T-helper 1 cell (primary cell): ENCODE results near the gene SIK2.
"Not testable (repeated sequence)": the region's sequence is repeated elsewhere in the genome, so short reads cannot be mapped to it uniquely, and the experiment has no call there.

Experiments
- DNase-seq, 5 donors: peaks; one replicate each; pipeline ENCODE4 v3.0.0-alpha.2; 2012 to 2020

The SIK2 gene

DNA sequence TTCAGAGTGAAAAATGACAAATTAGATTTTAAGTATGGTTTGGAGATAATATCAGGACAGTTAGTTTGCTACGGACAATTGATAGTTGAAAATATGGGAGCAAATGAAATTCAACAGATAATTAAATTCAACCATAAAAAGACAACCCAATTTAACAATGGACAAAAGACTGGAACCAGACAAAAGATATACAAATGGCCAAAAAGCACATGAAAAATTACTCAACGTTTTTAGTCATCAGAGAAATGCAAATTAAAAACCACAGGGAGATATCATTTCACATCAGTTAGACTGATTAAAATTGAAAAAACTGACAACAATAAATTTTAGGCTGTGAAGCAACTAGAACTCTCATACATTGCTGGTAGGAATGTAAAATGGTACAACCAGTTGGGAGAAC is 27.2 kb downstream of the SIK2 start:
- no peak for DNase-seq

GRCh38 chr11:111631024-111631665 is 28.9 kb downstream of the SIK2 start:
- DNase-seq, result no peak

GRCh38 chr11:111631666-111632039 is 29.4 kb downstream of the SIK2 start:
- DNase-seq, result peak in 1 of 5 donors; percentile 61

GRCh38 chr11:111632516-111633220 is 30.4 kb downstream of the SIK2 start:
- DNase-seq, result no peak

GRCh38 chr11:111633248-111633647 is 31.0 kb downstream of the SIK2 start:
- no peak for DNase-seq

GRCh38 chr11:111633756-111634362 is 31.6 kb downstream of the SIK2 start:
- DNase-seq, result peak in 1 of 5 donors; percentile 33

DNA sequence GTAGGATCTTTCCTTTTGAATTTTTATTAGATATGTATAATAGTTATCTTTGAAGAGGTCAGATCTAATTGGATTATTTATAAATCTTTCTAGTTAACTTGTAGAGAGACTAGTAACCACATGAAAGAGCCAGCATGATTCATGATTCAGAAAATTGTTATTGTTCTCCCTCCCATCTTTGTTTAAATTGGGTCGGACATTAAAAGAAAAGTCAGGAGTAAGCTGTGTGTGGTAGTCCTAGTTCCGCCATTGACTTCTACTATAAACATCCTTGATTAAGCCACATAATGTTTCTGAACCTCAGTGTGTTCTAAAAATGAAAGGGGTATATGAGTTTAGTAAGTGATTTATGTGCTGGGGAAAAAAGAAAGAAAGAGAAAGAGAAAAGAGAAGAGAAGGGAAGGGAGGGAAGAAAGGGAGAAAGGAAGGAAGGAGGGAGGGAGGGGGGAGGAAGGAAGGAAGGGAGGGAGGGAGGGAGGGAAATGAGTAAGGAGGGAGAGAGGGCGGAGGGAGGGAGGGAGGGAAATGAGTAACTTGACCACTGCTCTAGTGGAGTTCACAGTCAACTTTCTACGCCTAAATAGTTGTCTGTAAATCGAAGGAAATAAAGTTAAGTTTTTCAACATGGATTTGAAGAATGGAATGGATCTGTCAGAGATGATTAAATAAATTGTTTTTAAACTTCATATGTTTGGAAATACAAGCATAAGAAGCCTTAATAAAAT is 32.9 kb downstream of the SIK2 start:
- no peak for DNase-seq

DNA sequence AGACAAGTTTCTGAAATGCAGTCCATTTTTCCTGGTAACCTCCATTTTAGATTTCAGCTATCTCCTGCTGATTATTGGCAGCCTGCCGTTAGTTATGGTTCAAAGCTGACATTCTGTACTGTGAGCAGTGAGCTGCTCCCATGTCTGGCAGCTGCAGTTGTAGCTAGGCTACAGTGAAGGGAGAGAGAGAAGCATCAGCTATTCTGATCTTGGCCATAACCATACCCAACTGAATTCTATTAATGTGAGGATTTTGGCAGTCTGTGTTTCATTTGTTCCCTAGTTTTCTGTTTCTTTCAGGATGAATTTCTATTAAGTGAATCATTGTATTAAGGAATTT is 33.4 kb downstream of the SIK2 start:
- DNase-seq, result no peak

GRCh38 chr11:111637885-111638284 is 35.6 kb downstream of the SIK2 start:
- no peak for DNase-seq

- DNase-seq, result no peak
These were observed 37.1 kb downstream of the SIK2 start for GRCh38 chr11:111639226-111639925.

- no peak for DNase-seq
These were observed 39.2 kb downstream of the SIK2 start for GRCh38 chr11:111641339-111642015.

DNA sequence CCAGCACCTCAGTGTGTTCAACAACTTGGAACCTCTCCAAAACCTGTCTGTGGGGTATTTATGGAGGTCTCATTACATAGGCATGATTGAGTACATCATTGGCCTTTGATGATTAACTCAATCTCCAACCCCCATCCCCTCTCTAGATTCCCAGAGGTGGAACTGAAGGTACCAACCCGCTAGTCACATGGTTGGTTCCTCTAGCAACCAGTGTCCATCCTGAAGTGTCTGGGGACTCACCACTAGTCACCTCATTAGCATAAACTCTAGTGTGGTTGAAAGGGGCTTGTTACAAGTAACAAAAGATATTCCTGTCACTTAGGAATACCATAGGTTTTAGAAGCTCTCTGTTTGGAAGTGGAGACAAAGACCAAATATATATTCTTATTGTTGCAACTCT is 40.3 kb downstream of the SIK2 start:
- no peak for DNase-seq

DNA sequence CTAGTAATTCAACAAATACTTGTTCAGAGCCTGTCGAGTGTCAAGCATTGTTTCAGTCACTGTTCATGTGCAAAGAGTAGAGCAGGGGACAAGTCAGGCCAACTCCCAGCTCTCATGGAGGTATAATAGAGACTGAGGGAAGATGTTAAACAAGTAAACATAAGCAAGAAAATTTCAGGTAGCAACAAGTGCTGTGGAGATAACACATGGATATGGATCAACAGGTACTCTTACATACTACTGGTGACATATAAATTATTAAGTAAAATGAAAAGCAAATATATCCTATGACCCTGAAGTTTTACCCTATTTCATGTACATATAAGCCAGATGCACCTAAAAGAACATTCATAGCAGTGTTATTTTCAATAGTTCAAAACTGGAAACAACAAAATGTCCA is 42.7 kb downstream of the SIK2 start:
- DNase-seq, result no peak

DNA sequence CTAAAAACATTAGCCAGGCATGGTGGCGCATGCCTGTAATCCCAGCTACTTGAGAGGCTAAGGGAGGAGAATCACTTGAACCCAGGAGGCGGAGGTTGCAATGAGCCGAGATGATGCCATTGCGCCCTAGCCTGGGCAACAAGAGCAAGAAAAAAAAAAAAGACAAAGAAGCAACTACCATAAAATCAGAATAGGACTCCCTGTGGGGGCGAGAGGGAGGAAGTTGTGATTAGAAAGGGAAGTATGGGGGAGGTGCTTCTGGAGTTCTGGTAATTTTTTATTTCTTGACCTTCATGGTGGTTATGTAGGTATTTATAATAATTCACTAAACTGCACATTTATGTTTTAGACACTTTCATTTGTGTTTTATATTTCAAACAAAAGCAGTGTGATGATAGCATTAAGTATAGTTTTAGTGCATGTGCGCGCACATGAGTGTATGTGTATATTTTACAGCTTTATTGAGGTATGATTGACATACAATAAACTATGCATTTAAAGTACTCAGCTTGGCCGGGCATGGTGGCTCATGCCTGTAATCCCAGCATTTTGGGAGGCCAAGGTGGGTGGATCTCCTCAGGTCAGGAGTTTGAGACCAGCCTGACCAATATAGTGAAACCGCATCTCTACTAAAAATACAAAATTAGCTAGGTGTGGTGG is 43.5 kb downstream of the SIK2 start:
- DNase-seq, result no peak

DNA sequence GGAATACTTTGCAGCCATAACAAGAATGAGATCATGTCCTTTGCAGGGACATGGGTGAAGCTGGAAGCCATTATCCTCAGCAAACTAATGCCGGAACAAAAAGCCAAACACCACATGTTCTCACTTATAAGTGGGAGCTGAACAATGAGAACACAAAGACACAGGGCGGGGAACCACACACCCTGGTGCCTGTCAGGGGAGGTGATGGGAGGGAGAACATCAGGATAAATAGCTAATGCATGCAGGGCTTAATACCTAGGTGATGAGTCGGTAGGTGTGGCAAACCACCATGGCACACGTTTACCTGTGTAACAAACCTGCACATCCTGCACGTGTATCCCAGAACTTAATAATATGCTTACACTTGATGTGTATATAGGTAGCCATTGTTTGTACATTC is 49.1 kb downstream of the SIK2 start:
- DNase-seq, result not testable (repeated sequence)

- DNase-seq, result no peak
These were observed 49.9 kb downstream of the SIK2 start for GRCh38 chr11:111652184-111652583.

DNA sequence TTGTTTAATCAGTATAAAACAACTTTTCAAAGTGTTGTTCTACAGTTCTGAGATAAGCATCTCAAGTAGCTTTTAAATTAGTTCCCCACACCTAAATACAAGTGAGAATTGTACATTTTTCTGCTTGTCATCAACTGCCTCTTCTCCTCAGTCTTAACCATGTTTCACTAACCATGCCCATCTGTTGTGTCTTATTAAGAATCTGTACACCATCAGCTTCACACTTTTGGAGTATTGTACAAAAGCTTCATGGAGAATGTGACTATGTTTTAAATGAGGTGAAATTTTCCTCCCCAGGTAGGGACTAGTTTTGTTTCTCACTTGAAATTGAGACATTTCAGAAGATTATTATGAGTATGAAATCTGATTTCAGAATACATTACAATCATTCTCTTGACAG is 52.4 kb downstream of the SIK2 start:
- no peak for DNase-seq

DNA sequence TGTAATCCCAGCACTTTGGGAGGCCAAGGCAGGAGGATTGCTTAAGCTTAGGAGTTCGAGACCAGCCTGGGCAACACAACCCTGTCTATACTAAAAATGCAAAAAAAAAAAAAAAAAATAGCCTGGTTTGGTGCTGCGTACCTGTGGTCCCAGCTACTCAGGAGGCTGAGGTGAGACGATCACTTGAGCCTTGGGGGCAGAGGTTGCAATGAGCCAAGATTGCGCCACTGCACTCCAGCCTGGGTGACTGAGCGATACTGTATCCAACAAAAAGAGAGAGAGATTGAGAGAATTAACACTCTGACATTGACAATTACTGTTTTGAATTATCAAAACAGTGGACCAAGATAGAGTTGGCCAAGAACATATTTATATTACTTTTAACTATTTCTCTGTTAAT is 53.7 kb downstream of the SIK2 start:
- no peak for DNase-seq

DNA sequence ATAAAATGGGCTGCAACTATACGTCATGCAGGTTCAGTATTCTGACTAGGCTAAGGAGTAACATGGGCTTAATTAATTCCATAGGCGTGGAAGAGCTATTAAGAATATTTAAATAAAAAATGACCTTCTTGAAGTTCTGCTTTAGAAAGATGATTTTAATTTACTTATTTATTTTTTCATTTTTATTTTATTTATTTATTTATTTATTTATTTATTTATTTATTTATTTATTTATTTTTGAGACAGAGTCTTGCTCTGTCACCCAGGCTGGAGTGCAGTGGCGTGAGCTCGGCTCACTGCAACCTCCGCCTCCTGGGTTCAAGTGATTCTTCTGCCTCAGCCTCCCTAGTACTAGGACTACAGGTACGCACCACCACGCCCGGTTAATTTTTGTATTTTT is 55.7 kb downstream of the SIK2 start:
- not testable (repeated sequence) for DNase-seq

DNA sequence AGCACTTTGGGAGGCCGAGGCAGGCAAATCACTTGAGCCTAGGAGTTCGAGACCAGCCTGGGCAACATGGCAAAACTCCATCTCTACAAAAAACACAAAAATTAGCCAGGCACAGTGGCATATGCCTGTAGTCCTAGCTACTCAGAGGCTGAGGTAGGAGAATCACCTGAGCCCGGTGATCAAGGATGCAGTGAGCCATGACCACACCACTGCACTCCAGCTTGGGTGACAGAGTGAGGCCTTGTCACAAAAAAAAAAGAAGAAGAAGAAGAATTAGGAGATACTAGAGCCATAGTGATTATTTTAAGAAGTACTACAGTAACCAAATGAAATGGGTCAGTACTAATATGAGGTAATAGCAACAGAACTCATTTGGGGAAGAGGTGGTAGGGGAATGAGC is 56.2 kb downstream of the SIK2 start:
- DNase-seq, result not testable (repeated sequence)

DNA sequence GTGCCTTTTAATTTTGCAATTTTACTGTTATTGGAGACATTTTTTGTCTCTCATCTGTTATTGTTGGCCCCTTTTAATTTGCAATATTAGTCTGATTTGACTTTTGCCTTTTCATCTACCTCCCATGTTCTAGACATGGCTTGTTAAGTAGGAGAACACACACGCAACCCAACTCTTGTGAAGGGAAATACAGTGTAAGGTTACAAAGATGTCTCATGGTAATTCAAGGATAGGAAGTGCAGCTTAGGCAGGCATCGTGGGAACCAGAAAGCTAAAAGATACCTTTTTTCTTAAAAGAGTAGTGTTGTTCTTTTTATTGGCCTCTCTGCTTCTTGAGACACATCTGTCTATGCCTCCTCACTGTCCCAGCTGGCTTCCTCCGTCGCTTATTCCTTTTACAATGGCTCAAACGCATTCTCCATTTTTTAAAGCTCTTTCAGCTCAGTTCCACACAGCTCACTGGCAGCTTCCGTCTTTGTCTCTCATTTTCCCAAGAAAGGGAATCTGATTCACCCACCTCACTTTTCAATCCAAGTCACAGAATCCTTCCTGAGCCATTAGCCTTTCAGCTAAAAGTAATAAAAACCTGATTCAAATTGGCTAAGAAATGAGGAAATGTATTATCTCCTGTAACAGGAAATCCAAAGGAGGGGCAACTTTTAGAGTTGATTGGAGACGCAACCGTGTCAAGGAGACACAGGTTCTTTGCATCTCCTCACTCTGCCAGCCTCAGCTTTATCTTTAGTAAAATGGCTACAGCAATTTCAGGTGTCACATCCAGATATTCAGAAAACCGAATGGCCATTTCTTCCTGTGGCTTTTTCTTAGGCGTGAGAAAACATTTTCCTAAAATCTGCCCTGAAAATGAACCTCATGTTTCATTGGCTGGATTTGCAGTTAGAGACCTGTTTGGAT is 57.2 kb downstream of the SIK2 start:
- DNase-seq, result no peak
